Urothelium cell line (cell line): Measurements from ENCODE around the gene HSDL2.

Experiments used
- DNase-seq: peaks from one replicate; pipeline ENCODE4 v3.0.0; 2011; ENCODE audit warnings: low spot score, mixed read lengths
- FAIRE-seq: peaks from 2 replicates; lab custom pipeline; 2011; peaks lifted over from hg19 to GRCh38; lab: Jason Lieb, UNC

Gene HSDL2

DNA sequence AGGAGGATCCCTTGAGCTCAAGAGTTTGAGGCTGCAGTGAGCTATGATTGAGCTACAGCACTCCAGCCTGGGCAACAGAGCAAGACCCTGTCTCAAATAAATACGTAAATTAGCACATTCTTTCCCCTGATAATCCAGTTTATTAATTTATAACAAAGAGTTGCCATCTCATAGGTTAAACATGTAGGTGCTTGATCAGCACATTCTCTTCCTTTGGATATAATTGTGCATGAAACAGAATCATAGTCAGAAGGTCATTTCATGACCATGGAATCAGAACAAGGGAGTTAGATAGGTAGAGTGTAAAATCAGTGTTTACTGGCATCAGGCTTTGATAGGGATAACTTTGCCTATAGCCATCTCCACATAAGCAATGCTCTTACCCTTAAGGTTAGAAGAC lies 63.7 kb downstream of the HSDL2 start:
- FAIRE-seq (no peak), DNase-seq (no peak)

DNA sequence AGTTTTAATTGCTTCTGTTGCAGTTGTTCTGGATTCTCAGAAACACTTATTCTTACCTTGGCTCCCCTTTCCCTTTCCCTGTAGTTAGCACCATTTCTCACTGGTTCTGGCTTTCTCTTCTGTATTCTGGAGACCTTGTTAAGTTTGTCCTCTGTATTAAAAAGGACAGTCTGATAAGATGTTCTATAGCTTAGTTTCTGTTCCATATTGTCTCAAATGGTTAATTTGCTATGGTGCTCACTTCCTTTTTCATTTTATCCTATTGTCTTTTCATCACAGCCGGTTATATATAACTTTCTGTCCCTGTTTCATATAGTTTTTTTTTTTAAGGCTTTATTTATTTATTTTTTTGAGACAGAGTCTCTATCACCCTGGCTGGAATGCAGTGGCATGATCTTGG lies 65.3 kb downstream of the HSDL2 start:
- FAIRE-seq: no peak
- no peak for DNase-seq

DNA sequence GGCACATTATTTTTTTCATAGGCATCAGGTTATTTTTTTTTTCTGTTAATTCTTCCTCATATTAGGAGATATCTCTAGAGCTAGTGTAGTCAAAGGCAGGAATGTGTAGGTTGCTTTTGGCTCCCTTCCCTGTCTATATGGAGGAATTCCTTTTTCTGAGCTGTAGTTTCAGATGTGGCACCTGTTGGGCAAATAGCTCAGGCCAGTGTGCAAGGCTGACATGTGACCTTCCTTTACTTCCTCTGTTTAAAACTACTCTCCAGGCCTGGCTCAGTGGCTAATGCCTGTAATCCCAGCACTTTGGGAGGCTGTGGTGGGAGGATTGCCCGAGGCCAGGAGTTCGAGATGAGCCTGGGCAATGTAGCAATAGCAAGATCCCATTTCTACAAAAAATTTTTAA lies 66.2 kb downstream of the HSDL2 start:
- no peak for DNase-seq
- FAIRE-seq: no peak

DNA sequence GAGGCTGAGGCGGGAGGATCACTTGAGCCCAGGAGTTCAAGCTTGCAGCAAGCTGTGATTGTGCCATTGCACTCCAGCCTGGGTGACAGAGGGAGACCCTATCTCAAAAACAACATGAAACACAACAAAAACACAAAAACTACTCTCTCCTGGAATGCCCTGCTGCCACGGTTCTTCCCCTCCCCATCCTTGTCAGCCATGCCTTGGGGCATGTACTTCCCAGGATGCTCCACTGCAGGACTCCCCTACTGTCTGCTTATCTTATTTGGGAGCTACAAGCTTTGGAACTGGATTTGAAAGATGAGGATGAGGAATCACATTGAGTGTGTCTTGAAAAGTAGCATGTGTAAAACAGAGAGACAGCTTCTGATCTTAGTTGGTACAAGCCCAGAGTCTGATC lies 66.6 kb downstream of the HSDL2 start:
- DNase-seq (no peak), FAIRE-seq (no peak)

DNA sequence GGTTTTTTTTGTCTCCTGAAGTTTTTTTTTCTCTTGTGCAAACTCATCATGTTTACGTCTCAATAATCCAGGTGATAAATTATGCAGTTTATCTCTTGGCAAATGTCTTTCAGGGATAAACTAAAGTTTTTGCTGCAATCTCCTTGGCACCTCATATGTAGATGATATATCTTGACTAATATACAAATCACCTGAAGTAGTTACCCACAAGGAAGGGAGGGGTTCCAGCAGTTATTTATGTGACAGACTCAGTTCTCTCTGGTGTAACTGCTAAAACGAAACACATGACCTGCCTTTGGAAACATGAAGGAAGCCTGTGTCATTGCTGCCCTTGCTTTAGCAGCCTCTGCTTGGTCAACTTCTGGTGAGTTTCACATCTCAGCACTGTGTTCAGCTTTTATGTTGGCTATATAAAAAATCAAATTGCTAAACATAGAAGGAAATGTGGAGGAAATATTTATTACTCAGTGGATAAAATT lies 67.4 kb downstream of the HSDL2 start:
- no peak for DNase-seq
- no peak for FAIRE-seq

DNA sequence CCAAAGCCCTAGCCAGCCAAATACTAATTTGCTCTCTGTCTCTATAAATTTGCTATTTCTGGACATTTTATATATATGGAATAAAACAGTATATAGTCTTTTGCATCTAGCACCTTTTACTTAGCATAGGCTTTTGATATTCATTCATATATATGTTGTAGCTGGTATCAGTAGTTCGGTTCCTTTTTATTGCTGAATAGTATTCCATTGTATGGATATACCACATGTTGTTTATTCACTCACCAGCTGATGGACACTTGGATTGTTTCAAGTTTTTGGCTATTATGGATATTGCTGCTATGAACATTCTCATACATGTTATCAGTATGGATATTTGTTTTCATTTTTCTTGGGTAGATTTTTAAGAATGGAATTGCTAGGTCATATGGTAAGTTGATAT lies 82.9 kb downstream of the HSDL2 start:
- DNase-seq (no peak), FAIRE-seq (no peak)

DNA sequence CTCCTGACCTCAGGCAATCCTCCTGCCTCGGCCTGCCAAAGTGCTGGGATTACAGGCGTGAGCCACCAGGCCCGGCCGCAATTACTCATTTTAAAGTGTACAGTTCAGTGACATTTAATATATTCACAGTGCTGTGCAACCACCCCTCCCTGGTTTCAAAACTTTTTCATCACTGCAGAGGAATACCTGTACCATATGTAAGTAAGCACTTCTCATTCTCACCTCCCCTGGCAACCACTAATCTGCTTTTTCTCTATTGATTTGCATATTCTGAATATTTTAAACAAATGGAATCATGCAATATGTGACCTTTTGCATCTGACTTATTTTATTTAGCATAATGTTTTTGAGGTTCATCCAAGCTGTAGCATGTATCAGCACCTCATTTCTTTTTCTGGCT lies 85.4 kb downstream of the HSDL2 start:
- FAIRE-seq (no peak), DNase-seq (no peak)

DNA sequence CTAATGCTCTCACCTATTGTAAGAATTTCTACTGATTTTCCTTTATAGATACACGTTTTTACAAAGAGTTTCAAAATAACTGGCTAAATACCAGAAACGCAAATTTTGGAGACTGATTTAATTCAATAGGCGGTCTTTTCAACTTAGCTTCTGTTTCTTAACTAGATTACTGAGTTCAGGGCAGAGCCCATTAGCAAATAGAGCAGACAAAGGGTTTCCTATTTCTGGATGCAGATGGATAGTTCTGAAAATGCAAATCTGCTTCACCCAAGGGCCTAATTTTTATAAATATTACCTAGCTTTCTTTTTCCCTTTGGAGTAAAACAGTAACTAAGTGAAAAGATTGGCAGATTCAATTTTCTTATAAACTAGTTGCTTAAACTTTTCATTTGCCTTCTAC lies 93.1 kb downstream of the HSDL2 start:
- DNase-seq: no peak
- no peak for FAIRE-seq

DNA sequence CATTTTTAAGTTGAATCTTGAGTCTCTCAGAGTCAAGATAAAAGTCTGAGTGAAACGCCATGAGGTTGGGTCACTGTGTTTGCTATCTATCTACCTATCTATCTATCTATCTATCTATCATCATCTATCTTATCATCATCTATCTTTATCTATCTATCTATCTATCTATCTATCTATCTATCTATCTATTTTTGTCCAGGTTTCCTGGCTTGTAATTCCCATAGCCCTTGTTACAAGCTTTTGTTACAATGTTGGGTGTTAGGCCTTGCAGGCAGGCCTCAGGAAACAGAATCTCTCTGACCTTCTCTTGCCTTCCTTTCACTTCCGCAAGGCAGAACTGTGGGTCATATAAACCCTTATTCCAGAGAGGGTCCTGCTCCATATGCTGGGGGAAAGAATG lies 94.1 kb downstream of the HSDL2 start:
- FAIRE-seq: no peak
- DNase-seq: no peak

DNA sequence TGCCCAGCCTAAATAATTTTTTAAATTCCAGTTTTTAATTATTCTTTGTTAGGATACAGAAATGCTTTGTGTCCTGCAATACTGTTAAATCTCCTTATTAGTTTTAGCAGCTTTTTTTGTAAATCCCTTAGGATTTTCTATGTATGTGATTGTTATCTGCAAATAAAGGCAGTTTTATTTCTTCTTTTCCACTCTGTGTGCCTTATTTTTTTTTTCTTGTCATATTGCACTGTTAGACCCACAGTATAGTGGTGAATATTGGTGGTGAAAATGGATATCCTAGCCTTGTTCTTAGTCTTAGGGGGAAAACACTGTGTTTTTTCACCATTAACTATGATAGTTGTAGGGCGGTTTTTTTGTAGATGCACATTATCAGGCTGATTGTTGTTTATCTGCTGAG lies 95.4 kb downstream of the HSDL2 start:
- DNase-seq: no peak
- FAIRE-seq: no peak

DNA sequence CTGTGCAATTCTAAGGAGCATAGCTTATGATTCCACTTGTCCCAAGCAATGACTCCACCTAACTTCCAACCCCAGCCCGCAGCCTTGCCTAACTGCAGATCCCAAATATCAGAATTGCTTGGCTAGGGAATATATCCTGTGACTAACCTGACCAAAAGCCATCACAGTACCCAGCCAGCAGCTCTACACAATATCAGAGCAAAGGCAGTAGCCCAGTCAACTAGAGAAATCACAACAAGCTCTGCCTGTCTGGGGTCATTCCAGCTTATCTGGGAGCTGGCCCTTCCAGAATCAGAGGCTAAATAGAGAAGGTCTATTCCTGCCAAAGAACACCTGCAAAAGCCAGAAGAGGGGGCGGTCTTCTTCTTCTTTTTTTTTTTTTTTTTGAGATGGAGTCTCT lies 97.4 kb downstream of the HSDL2 start:
- FAIRE-seq (no peak), DNase-seq (no peak)

DNA sequence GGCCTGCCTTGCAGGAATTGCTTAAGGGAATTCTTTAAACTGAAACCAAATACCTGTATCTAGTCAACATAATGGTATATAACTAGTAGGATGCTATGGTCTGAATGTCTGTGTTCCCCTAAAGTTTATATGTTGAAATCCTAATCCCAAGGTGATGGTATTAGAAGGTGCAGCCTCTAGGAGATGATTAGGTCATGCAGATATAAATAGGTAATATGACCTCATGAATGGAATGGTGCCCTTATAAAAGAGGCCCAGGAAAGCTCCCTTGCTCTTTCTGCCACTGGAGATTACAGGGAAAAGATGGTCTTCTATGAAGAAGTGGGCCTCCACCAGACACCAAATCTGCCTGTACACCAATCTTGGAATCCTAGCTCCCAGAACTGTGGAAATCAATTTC lies 99.3 kb downstream of the HSDL2 start:
- FAIRE-seq (no peak), DNase-seq (no peak)

DNA sequence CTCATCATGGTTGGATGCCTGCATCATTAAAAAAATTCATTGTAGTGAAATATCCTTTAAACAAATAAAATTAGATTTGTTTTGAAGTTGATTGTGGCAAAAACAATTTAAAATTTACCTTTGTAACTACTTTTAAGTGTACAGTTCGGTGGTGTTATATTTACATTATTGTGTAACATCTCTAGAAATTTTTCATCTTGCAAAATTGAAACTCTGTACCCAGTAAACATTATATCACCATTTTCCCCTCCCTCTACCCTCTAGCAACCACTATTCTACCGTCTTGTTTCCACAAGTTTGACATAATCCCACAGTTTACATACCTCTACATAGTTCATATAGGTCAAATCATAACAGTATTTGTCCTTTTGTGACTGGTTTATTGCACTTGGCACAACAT lies 104.7 kb downstream of the HSDL2 start:
- FAIRE-seq (no peak), DNase-seq (no peak)

DNA sequence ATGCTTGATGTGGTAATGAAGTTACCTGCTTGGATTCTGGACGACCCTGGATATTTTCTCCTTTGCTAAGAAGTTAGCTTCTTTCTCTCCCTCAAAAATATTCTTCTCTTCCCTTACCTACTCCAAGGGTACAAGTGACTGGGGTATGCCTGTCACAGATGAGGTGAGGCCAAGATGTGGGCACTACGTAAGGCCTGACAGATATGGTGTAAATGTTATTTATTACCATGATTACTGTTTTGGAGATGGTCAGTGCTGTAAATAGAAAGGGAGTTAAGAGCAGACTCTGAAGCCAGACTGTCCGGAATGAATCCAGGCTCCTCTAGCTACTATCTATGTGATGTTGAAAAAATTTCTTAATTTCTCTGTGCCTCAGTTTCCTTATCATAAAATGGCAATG lies 105.7 kb downstream of the HSDL2 start:
- DNase-seq (no peak), FAIRE-seq (no peak)

DNA sequence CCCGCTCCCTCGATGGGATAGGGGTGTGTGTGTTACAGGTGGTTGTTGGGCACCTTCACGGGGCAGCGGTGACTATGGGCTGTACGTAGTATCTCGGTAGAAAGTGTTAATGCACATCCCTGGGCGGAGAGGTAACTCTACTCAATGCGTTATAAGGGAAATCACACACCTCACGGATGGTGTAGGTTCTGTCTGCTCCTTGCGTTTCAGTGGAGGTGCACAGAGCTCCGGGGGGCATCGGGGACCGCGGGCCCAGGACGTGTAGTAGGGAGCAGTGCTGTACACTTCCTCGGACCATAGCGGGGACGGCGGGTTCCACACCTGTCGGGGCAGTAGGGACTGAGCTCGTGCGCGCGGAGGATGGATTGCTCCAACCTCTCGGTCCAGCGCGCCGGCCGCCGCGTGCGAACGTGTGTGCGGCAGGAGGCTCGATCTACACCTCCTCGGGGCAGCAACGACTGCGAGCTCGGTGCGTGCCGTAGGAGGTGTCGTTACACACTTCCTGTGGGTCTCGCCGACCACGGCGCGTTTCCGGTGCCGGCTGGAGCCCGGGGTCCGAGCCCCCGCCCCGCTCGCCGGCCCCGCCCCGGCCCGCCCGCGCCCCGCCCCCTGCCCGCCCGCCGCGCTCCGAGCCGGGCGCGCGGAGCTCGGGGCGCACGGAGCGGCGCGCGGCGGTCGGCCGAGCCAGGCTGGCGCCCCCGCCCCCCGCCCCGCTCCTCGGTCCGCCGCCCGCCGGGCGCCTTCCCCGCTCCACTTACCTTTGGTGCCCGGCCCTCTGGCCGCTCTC lies 106.5 kb downstream of the HSDL2 start, which contains the start of gene KIAA1958:
KIAA1958 (plus strand) TSS at position 607 of the 787 bp plus-strand sequence. CDS start 87,254 bp downstream, outside the sequence.
- no peak for FAIRE-seq
- peak; percentile 94 for DNase-seq

DNA sequence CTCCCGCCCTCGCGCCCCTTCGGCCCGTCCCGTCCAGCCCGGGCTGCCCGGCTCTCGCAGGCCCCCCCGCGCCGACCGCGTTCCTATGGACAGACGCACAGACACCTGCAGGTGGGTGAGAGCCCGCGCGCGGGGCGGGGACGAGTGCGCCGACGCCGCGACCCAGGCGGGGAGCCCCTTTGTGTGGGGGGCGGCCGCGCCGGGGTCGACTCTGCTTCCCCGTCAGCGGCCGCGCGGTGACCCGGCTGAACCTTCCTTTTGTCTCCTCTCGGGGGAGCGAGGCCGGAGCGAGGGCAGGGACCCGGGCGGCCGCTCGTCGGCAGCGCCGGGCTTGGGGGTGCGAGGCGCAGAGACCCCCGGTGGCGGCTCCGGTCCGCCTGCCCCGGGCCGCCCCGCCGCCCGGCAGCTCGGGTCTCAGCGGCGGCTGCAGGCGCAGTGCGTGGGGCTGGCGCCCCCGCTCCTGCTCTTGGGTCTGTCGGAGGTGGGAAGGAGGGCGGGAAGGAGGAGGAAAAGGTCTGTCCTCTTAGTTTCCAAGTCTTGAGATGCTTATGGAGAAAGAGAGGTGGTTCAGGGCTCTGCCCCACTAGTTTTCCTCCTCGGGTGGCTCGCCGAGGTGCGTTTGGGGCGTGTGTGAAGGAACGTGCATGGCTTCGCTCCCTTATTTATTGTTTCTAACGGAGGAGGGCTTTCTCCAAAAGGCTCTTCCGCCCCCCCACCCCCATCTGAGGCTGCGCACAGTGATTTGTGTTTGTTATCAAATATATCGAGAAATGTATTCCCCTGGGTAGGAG lies 107.3 kb downstream of the HSDL2 start:
- FAIRE-seq: no peak
- DNase-seq: peak; percentile 71

DNA sequence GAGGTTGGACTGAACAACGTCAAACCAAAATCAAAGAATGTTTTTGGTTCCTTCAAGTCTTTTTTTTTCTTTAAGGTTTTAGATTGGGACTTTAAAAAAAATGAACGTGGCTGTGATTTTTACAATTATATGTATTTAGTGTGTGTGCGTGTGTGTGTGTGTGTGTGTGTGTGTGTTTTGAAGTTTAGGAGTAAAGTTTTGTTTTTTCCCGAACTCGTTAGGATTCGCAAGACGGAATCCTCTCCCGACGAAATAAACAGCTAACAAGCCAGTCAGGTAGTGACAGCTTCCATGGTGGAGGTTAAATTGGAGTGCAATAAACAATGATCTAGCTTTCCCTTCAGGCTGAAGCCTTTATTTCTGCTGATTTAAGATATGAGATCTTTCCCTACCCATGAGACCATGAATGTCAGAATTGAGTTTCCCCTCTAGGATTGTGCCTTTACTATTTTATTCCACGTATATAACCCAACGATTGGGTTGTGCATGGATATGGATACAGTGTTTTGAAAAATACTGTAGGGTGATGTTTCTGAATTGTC lies 108.0 kb downstream of the HSDL2 start:
- FAIRE-seq (no peak), DNase-seq (peak; percentile 5)

DNA sequence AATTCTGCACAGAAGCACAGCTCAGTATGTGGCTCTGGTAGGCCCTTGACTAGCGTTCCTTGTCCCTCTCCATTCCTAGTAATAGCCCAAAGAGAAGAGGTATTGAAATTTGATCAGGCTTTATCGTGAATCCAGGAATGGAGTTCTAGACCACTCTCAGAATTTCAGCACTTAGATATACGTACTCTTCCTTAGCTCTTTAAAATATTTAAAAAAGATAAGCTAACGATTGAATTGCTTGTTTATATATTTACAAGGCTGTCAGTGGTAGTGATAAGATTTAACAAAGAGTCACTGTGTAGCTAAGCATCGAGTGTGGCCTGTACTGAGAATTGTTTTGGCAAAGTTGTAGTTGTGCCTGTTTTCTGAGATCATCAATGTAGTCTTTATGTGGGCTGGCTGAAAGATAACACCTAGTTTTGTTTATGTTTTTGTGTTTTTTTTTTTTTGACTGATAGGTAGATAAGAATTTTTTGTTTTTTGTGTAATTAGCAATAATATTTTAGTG lies 109.2 kb downstream of the HSDL2 start:
- FAIRE-seq: no peak
- no peak for DNase-seq

DNA sequence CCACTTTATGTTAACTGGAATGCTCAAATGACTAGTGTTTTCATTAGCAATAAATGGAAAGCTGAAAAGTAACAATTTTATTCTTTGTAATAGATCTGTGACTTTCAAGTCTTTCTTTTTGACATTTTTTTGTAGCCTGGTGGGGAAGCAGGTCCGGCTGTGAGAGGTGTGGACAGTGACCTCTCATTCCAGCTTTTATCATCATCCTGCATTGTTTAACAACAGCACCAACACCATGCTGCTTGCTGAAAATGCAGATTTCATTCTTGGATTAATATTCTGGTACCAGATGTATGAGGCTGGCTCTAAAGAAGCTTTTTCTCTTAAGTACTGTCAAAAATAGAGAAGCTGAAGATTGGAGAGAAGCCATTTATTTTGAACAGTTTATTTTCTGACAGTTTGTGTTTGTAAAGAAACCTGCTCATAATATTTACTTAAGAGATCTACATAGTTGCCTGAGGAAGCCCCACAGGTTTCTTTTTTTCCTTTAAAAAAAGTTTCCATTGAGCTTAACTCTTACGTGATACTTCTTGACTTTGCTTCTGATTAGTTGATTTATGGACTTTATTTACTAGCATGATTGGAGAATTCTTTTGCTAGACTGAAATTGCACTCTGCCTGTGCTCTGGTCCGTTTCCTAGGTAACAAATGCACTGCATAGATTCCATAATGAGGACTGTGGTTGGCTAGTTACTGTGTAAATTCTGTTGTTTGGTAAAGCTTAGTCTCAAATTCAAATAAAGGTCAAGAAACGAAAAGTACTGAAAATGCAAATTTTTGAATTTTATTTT lies 110.2 kb downstream of the HSDL2 start:
- FAIRE-seq: no peak

DNA sequence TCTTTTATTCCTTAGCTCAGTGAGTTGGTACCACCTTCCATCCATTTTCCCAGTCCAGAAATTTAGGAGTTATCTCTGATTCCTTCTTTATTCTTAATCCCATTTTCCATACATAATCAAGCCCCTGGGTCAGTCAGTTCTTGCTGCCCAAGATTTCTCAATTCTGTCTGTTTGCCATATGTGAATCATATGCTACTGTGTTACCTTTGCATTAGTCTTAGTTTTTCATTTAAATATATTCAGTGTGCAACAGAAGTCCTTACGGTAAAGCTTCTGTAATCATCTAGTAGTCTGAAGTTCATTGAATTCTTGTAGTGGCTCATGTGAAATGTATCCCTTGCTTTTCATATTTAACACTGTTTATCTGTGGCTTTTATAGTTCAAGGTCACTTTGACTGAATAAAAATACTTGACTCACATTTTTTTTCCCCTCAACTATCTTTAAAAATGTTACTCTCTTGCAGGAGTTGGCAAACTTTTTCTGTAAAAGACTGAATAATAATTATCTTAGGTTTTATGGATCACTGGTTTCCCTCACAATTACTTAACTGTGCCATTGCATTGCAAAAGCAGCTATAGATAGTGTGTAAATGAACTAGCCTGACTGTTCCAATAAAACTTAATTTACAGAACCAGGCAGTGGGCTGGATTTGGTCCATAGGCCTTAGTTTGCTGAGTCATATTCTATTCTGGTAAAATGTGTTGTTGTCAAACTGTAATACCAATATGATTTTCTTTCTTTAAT lies 113.7 kb downstream of the HSDL2 start:
- FAIRE-seq (no peak), DNase-seq (no peak)

More for the DNA sequence above, 110.2 kb downstream of the HSDL2 start:
- no peak for DNase-seq
